ENCODE measurements around the gene EFEMP2.

Gene EFEMP2

DNA sequence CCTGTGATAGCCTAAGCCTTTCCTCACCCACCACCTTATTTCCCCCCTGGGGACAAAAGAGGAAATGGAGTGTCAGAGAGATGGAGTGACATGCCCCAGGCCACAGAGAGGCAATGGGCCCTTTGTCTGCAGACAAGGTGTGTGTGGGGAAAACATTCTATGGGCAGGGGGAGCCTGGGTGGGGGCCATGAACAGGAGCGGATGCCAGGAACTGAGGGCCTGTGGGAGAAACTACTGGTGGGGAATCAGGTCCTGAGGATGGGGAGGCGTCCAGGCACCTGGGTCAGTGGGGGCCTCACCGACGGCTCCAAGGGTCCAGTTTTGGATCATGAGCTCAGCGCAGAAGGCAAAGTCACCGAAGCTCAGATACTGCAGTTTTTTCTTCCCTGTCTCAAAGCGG, 12.6 kb upstream of the EFEMP2 start:
- TF ChIP-seq CTCF (conservative IDR thresholded peaks at IDR 0.05; ENCODE audit: control insufficient read depth, insufficient read depth, low read depth, low read length), result no peak
- no peak overlapping the region for H3K4me3 ChIP-seq (ENCODE audit: control insufficient read depth, low read depth, low read length)
- DNase-seq (ENCODE audit: low read depth), result no peak

- DNase-seq (ENCODE audit: low read depth), result peak; percentile 73
- H3K4me3 ChIP-seq (ENCODE audit: control insufficient read depth, low read depth, low read length), result no peak overlapping the region
- peak; percentile 99 for TF ChIP-seq CTCF (conservative IDR thresholded peaks at IDR 0.05; ENCODE audit: control insufficient read depth, insufficient read depth, low read depth, low read length)
Measured at GRCh38 chr11:65884716-65885092, 12.1 kb upstream of the EFEMP2 start.

DNA sequence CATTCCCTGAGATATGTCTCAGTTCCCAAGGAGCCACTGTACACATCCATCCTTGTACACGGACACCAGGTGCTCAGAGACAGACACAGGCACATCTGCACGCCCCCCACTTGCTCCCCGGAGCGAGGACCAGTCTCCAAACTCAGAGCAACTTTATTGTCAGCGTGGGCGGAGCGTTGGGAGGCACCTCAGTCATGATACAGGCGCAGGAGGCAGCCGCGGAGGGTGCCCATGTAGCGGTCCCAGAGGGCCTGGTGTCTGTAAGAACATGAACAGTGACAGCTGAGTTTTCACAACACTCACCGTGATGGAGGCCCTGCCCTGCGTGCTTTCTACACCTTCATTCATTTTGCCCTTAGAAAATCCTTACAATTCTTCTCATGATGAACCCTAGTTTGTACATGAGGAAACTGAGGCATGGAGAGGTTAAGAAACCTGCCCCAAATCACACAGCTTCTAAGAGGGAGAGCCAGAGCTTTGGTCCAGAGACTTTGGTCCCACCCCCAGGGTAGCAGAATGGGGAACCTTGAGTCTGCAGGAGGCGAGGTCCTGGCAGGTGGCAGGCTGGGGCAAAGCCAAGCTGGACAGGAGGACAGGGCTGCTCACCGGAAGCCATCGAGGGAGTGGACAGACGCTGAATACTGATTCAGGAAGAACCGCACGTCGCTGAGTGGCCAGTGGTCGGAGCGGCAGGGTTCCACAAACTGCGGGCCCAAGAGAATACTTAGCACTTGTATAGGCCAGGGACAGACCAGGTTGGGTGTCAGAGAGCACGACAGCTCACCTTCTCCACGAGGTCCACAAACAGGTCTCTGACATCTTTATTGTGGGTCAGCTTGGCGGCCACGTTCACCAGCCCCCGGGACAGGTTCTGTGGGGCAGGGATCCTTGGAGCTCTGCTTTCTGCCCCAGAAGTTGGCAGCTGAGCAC, 11.5 kb upstream of the EFEMP2 start:
- H3K4me3 ChIP-seq (ENCODE audit: control insufficient read depth, low read depth, low read length), result no peak overlapping the region
- no peak for DNase-seq (ENCODE audit: low read depth)
- no peak for TF ChIP-seq CTCF (conservative IDR thresholded peaks at IDR 0.05; ENCODE audit: control insufficient read depth, insufficient read depth, low read depth, low read length)

DNA sequence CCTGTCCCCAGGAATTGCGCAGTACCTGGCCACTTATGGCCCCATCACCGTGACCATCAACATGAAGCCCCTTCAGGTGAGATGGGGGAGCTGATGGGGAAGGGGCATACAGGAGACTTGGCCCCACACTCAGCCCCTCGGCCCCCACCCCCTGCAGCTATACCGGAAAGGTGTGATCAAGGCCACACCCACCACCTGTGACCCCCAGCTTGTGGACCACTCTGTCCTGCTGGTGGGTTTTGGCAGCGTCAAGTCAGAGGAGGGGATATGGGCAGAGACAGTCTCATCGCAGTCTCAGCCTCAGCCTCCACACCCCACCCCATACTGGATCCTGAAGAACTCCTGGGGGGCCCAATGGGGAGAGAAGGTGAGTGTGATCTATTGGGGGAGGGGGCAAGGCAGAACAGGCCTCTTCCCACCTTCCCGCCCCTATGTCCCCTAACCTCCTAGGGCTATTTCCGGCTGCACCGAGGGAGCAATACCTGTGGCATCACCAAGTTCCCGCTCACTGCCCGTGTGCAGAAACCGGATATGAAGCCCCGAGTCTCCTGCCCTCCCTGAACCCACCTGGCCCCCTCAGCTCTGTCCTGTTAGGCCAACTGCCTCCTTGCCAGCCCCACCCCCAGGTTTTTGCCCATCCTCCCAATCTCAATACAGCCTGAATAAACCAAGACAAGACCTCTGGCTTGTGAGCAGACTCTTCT, 10.6 kb upstream of the EFEMP2 start:
- no peak for TF ChIP-seq CTCF (conservative IDR thresholded peaks at IDR 0.05; ENCODE audit: control insufficient read depth, insufficient read depth, low read depth, low read length)
- no peak for DNase-seq (ENCODE audit: low read depth)
- no peak overlapping the region for H3K4me3 ChIP-seq (ENCODE audit: control insufficient read depth, low read depth, low read length)

DNA sequence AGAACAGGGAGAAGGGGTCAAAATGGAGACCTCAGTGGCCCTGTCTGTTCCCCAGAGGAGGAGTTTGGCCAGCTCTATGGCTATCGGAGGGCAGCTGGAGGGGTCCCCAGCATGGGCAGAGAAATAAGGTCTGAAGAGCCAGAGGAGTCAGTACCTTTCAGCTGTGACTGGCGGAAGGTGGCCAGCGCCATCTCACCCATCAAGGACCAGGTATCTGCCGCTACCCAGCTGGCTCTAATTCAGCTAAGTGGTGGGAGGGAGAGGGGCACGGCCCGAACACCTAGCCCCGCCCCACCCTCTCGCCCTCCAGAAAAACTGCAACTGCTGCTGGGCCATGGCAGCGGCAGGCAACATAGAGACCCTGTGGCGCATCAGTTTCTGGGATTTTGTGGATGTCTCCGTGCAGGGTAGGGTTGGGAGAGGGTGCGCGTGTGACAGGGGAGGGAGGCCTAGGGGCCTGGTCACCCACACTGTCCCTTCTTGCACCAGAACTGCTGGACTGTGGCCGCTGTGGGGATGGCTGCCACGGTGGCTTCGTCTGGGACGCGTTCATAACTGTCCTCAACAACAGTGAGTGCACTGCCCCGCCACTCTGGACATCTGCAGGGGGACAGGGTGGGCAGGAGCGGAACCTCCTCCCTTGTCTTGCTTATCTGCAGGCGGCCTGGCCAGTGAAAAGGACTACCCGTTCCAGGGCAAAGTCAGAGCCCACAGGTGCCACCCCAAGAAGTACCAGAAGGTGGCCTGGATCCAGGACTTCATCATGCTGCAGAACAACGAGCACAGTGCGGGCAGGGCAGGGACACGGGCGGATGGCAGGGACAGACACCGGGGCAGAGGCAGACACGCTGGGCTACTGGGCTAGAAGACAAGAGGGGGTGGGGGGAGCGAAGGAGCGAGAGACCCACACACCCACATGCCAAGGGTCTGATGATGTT, 9.8 kb upstream of the EFEMP2 start:
- no peak for TF ChIP-seq CTCF (conservative IDR thresholded peaks at IDR 0.05; ENCODE audit: control insufficient read depth, insufficient read depth, low read depth, low read length)
- DNase-seq (ENCODE audit: low read depth), result no peak
- no peak overlapping the region for H3K4me3 ChIP-seq (ENCODE audit: control insufficient read depth, low read depth, low read length)

- no peak for TF ChIP-seq CTCF (conservative IDR thresholded peaks at IDR 0.05; ENCODE audit: control insufficient read depth, insufficient read depth, low read depth, low read length)
- no peak overlapping the region for H3K4me3 ChIP-seq (ENCODE audit: control insufficient read depth, low read depth, low read length)
- DNase-seq (ENCODE audit: low read depth), result no peak
Measured at GRCh38 chr11:65880844-65881421, 8.3 kb upstream of the EFEMP2 start.
